ENCODE data around the gene ATP5PD. TPM values are rescaled to one million over a fixed set of nuclear protein-coding genes. Genes with fewer than 3 reads are reported as not detected.

ATP5PD gene
- polyA plus RNA-seq, 1 donor (not counting 4 experiments of a cell fraction or from before 2014, with no cell fraction given) = 276 TPM

DNA sequence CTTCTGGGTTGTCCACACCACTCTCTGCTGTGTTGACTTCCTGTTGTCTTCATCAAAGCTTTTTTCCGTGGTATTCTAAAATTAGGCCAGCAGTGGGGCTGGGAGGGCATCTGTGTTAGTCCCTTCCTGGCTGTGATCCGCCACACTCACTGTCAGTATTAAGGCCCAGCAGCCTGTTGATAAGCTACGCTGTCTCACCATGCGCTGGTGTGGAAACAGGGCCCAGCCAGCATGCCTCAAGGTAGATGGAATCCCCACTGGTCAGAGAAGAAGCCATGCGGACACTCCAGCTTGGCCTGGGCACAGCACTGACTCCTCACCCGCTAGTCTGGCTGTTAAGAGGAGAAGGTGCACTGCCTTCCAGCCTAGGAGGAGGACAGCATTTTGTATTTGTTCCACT, 48.0 kb downstream of the ATP5PD start:
- TF ChIP-seq, protein P1, sequence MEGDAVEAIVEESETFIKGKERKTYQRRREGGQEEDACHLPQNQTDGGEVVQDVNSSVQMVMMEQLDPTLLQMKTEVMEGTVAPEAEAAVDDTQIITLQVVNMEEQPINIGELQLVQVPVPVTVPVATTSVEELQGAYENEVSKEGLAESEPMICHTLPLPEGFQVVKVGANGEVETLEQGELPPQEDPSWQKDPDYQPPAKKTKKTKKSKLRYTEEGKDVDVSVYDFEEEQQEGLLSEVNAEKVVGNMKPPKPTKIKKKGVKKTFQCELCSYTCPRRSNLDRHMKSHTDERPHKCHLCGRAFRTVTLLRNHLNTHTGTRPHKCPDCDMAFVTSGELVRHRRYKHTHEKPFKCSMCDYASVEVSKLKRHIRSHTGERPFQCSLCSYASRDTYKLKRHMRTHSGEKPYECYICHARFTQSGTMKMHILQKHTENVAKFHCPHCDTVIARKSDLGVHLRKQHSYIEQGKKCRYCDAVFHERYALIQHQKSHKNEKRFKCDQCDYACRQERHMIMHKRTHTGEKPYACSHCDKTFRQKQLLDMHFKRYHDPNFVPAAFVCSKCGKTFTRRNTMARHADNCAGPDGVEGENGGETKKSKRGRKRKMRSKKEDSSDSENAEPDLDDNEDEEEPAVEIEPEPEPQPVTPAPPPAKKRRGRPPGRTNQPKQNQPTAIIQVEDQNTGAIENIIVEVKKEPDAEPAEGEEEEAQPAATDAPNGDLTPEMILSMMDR (optimal IDR thresholded peaks at IDR 0.05 in 1 of 3, IDR thresholded peaks at IDR 0.05 in 1 of 3, conservative IDR thresholded peaks at IDR 0.05 in 1 of 3; ENCODE audit: extremely low read depth in 1 of 3, insufficient read depth in 2 of 3, low read length in 3 of 3) = no peak
- TF ChIP-seq EZH2 (IDR thresholded peaks at IDR 0.05; ENCODE audit: low read length) = no peak
- no peaks in the 10 kb centered on the region for H3K9me3 ChIP-seq (ENCODE audit: control insufficient read depth, low read depth, low read length)

DNA sequence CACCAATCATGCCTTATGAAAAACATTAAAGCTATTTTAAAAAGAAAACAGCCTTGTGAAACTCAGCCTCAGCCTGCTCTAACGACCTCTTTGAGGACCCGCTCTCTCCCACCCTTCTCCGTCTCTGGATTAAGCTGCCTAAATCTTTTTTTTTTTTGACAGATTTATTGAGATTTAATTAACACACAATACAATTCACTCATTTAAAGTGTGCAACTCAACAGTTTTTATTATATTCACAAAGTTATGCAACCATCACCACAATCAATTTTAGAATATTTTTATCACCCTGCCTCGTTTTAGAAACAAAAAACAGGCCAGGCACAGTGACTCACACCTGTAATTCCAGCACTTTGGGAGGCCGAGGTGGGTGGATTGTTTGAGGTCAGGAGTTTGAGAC, 50.9 kb downstream of the ATP5PD start:
- no peaks in the 10 kb centered on the region for H3K79me2 ChIP-seq (ENCODE audit: control insufficient read depth, insufficient read depth, low read length)
- no peak overlapping the region for H3K4me2 ChIP-seq (ENCODE audit: control insufficient read depth, extremely low read depth, insufficient read depth, low read depth, low read length)
- H4K20me1 ChIP-seq (ENCODE audit: control insufficient read depth, extremely low read depth, insufficient read depth, low read length) = no peaks in the 10 kb centered on the region
- TF ChIP-seq, protein P1 (optimal IDR thresholded peaks at IDR 0.05 in 1 of 3, IDR thresholded peaks at IDR 0.05 in 1 of 3, conservative IDR thresholded peaks at IDR 0.05 in 1 of 3; ENCODE audit: extremely low read depth in 1 of 3, insufficient read depth in 2 of 3, low read length in 3 of 3) = no peak
- TF ChIP-seq EZH2 (IDR thresholded peaks at IDR 0.05; ENCODE audit: low read length) = no peak
- H3K4me1 ChIP-seq (ENCODE audit: control insufficient read depth, extremely low read depth, insufficient read depth, low read length) = peaks cover 29% of the 10 kb centered on the region
- H3K4me3 ChIP-seq (ENCODE audit: control insufficient read depth in 2 of 3, extremely low read depth in 1 of 3, insufficient read depth in 2 of 3, low read depth in 1 of 3, low read length in 3 of 3) = no peak overlapping the region
- H2AFZ ChIP-seq (ENCODE audit: control insufficient read depth, low read length) = no peak overlapping the region
- no peak overlapping the region for H3K27ac ChIP-seq (ENCODE audit: control insufficient read depth, insufficient read depth, low read length)
- DNase-seq (ENCODE audit: low read depth, low spot score) = no peak
- peaks cover 4 to 9% of the 10 kb centered on the region in 2 experiments for H3K36me3 ChIP-seq (ENCODE audit: control insufficient read depth in 2 of 2, extremely low read depth in 1 of 2, insufficient read depth in 2 of 2, low read length in 2 of 2)
- H3K27me3 ChIP-seq (ENCODE audit: control insufficient read depth, extremely low read depth, insufficient read depth, low read length) = no peaks in the 10 kb centered on the region
- FAIRE-seq = no peak
- no peaks in the 10 kb centered on the region for H3K9me3 ChIP-seq (ENCODE audit: control insufficient read depth, low read depth, low read length)
- no peak overlapping the region for H3K9ac ChIP-seq (ENCODE audit: control insufficient read depth, extremely low read depth, insufficient read depth, low read length)
- H3K9me1 ChIP-seq (ENCODE audit: control insufficient read depth, extremely low read depth, insufficient read depth, low read length) = peaks cover 2% of the 10 kb centered on the region
- dilution Hi-C loops (cut with MboI; ENCODE audit: extremely low pct_ligation_motif_present, low sequenced_read_pairs) = no loop called here

More for the DNA sequence above, 48.0 kb downstream of the ATP5PD start:
- FAIRE-seq (no peak), DNase-seq (ENCODE audit: low read depth, low spot score) (no peak)
- Histone ChIP-seq H3K27me3 (ENCODE audit: control insufficient read depth, extremely low read depth, insufficient read depth, low read length) (no peaks in the 10 kb centered on the region), H4K20me1 (ENCODE audit: control insufficient read depth, extremely low read depth, insufficient read depth, low read length) (no peaks in the 10 kb centered on the region), H3K4me1 (ENCODE audit: control insufficient read depth, extremely low read depth, insufficient read depth, low read length) (peaks cover 9% of the 10 kb centered on the region), H2AFZ (ENCODE audit: control insufficient read depth, low read length) (no peak overlapping the region), H3K4me3 (ENCODE audit: control insufficient read depth in 2 of 3, extremely low read depth in 1 of 3, insufficient read depth in 2 of 3, low read depth in 1 of 3, low read length in 3 of 3) (no peak overlapping the region), H3K9me1 (ENCODE audit: control insufficient read depth, extremely low read depth, insufficient read depth, low read length) (peaks cover 2% of the 10 kb centered on the region), H3K36me3 (ENCODE audit: control insufficient read depth in 2 of 2, extremely low read depth in 1 of 2, insufficient read depth in 2 of 2, low read length in 2 of 2) (peaks cover 4 to 26% of the 10 kb centered on the region in 2 experiments), H3K79me2 (ENCODE audit: control insufficient read depth, insufficient read depth, low read length) (no peaks in the 10 kb centered on the region), H3K9ac (ENCODE audit: control insufficient read depth, extremely low read depth, insufficient read depth, low read length) (no peak overlapping the region), H3K27ac (ENCODE audit: control insufficient read depth, insufficient read depth, low read length) (no peak overlapping the region), H3K4me2 (ENCODE audit: control insufficient read depth, extremely low read depth, insufficient read depth, low read depth, low read length) (no peak overlapping the region)
- dilution Hi-C loops (cut with MboI; ENCODE audit: extremely low pct_ligation_motif_present, low sequenced_read_pairs) = no loop called here

All from keratinocyte (primary cell).